Breast epithelium (tissue), 3 donors: ENCODE measurements around the gene CCR3.

Experiments
- POLR2A ChIP-seq: fragments of 450-650 bp; IDR thresholded peaks from one replicate; pipeline ENCODE4 v1.6.1; 2016; ENCODE audit warnings: antibody characterized with exemption, mild to moderate bottlenecking, moderate library complexity
- TF ChIP-seq, protein P1 (sequence below), 3 donors: fragments of 450-650 bp; IDR thresholded peaks; one replicate each; pipeline ENCODE4 v1.5.1; 2016 to 2017; ENCODE audit warnings: antibody characterized with exemption in 3 of 3, mild to moderate bottlenecking in 3 of 3, moderate library complexity in 3 of 3

DNA sequence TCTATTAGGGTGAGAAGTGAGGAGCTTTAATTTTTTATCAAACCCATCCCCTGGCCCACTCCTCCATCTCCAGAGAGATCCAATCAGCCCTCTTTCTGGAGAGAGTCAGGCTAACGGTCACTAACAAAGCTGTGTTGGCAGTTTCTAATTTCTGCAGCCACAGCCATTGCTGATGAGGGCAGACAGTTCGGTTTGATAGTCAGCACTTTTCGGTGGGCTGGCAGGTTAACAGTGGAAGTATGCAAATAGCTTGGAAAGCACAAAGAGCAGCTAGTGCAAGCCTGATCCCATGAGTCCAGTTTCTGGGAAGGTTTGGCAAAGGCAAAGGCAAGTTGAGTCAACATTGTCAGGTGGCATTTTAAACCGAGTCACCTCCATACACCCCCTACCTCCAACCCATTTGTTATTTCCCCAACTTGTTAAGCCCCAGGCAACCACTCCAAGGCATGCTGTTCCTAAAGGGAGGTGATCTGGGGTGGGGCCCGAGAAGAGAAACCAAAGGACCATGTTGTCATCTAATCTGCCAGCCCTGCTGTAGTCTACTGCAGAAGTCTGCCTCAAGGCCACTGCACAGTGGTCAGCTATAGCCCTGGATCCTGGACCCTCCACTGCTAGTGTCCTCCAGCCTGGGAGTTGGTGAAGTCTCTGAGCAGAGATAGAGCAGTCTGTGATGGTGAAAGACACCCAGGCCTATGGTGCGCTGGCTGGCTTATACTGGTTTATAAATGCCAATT, 35.8 kb upstream of the CCR3 start:
- TF ChIP-seq, protein P1, sequence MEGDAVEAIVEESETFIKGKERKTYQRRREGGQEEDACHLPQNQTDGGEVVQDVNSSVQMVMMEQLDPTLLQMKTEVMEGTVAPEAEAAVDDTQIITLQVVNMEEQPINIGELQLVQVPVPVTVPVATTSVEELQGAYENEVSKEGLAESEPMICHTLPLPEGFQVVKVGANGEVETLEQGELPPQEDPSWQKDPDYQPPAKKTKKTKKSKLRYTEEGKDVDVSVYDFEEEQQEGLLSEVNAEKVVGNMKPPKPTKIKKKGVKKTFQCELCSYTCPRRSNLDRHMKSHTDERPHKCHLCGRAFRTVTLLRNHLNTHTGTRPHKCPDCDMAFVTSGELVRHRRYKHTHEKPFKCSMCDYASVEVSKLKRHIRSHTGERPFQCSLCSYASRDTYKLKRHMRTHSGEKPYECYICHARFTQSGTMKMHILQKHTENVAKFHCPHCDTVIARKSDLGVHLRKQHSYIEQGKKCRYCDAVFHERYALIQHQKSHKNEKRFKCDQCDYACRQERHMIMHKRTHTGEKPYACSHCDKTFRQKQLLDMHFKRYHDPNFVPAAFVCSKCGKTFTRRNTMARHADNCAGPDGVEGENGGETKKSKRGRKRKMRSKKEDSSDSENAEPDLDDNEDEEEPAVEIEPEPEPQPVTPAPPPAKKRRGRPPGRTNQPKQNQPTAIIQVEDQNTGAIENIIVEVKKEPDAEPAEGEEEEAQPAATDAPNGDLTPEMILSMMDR (IDR thresholded peaks at IDR 0.05), result no peak
- no peak for TF ChIP-seq POLR2A
